ENCODE data around the gene KIF25. TPM values are rescaled to one million over a fixed set of nuclear protein-coding genes. Genes with fewer than 3 reads are reported as not detected.

KIF25 gene
- total RNA-seq, 1 experiment from 2014 or later, result 0.59 TPM

DNA sequence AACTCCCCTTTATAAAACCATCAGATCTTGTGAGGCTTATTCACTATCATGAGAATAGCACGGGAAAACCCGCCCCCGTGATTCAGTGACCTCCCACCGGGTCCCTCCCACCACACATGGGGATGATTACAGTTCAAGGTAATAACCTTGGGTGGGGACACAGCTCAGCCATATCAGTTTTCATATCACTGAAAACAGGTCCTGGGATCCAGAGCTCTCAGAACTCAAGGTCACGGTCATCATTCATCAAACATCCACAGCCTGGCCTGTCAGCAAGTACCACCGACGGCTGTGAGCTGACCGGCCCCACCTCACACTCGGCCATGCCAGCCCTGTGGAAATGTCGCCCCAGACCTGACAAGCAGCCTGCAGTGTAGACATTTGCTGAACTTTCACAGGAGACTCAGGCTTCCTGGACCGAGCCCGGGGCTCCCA, 95.6 kb downstream of the KIF25 start:
- Mint-ChIP-seq H3K27ac (no peak overlapping the region), H3K9me3 (peaks cover 0 to 3% of the 10 kb centered on the region in 2 experiments; a peak in 2 of 5 replicates), H3K36me3 (ENCODE audit: insufficient read depth in 1 of 3, low read depth in 3 of 3) (0 out of 7 replicates have a peak, but pooled peaks cover 0 to 8% (median 0%) of the 10 kb centered on the region in 3 experiments), H3K4me3 (no peak overlapping the region), H3K4me1 (peaks cover 29 to 46% of the 10 kb centered on the region in 2 experiments), H3K27me3 (ENCODE audit: low read depth) (peaks cover 10% of the 10 kb centered on the region)
- no peaks in the 10 kb centered on the region for H3K27me3 ChIP-seq (ENCODE audit: insufficient read depth, low read length)
- no peak overlapping the region for H3K9ac ChIP-seq (ENCODE audit: extremely low read depth, insufficient read length, low read length)
- H3K18ac ChIP-seq (ENCODE audit: insufficient read length, low read depth, low read length), result no peak overlapping the region
- H2BK12ac ChIP-seq (ENCODE audit: insufficient read length, low read depth, low read length), result no peak overlapping the region
- no peak overlapping the region for H3K4ac ChIP-seq (ENCODE audit: low read depth, low read length)
- H3K4me2 ChIP-seq (ENCODE audit: insufficient read depth, insufficient read length, low read length), result no peak overlapping the region
- H4K20me1 ChIP-seq (ENCODE audit: control insufficient read depth, insufficient read depth, insufficient read length), result no peaks in the 10 kb centered on the region
- no peaks in the 10 kb centered on the region for H3K79me2 ChIP-seq (ENCODE audit: insufficient read depth, low read length)
- no peak overlapping the region for H3K56ac ChIP-seq (ENCODE audit: insufficient read length, low read depth, low read length)
- H2AFZ ChIP-seq (ENCODE audit: low read length), result no peak overlapping the region
- no peaks in the 10 kb centered on the region for H3K9me3 ChIP-seq (ENCODE audit: control insufficient read depth, low read depth, low read length)
- no CpG with 5 or more reads among the region's 12 CpGs for WGBS (ENCODE audit: extremely low coverage, insufficient read length, low lambda C conversion rate)
- H4K91ac ChIP-seq (ENCODE audit: insufficient read length, low read depth, low read length), result no peak overlapping the region
- TF ChIP-seq, protein P1, sequence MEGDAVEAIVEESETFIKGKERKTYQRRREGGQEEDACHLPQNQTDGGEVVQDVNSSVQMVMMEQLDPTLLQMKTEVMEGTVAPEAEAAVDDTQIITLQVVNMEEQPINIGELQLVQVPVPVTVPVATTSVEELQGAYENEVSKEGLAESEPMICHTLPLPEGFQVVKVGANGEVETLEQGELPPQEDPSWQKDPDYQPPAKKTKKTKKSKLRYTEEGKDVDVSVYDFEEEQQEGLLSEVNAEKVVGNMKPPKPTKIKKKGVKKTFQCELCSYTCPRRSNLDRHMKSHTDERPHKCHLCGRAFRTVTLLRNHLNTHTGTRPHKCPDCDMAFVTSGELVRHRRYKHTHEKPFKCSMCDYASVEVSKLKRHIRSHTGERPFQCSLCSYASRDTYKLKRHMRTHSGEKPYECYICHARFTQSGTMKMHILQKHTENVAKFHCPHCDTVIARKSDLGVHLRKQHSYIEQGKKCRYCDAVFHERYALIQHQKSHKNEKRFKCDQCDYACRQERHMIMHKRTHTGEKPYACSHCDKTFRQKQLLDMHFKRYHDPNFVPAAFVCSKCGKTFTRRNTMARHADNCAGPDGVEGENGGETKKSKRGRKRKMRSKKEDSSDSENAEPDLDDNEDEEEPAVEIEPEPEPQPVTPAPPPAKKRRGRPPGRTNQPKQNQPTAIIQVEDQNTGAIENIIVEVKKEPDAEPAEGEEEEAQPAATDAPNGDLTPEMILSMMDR (conservative IDR thresholded peaks at IDR 0.05), result no peak
- no peak overlapping the region for H3K23ac ChIP-seq (ENCODE audit: insufficient read length, low read depth, low read length)
- no peak overlapping the region for H2BK20ac ChIP-seq (ENCODE audit: low read depth, low read length, poor library complexity, severe bottlenecking)
- no peak overlapping the region for H2AK5ac ChIP-seq (ENCODE audit: insufficient read length, low read length)
- no peak overlapping the region for H3K14ac ChIP-seq (ENCODE audit: insufficient read depth, low read length)
- H3K23me2 ChIP-seq (ENCODE audit: insufficient read length, low read depth, low read length, poor library complexity, severe bottlenecking), result no peaks in the 10 kb centered on the region
- DNase-seq, result no peak
- no peak overlapping the region for H4K5ac ChIP-seq (ENCODE audit: insufficient read length, low read depth, low read length)
- no peak overlapping the region for H2BK120ac ChIP-seq (ENCODE audit: low read depth, low read length, poor library complexity, severe bottlenecking)
- H2BK15ac ChIP-seq (ENCODE audit: low read depth, low read length), result no peak overlapping the region
- no peak overlapping the region for H3K27ac ChIP-seq (ENCODE audit: insufficient read length, low read depth, low read length)
- no peak overlapping the region for H4K8ac ChIP-seq (replicated peaks; ENCODE audit: insufficient read length, low read depth, low read length)
- no peaks in the 10 kb centered on the region for H3K79me1 ChIP-seq (ENCODE audit: insufficient read depth, low read depth, low read length, poor library complexity, severe bottlenecking)
- no peak overlapping the region for H2BK5ac ChIP-seq (ENCODE audit: insufficient read length, low read length)
- H3T11ph ChIP-seq (ENCODE audit: low read length), result no peak overlapping the region
- no peaks in the 10 kb centered on the region for H3K4me1 ChIP-seq (ENCODE audit: insufficient read depth, low read length)

Measured in H9 (cell line).